PC-9 (cell line): Measurements from ENCODE around the gene PRDM16. TPM values are rescaled to one million over a fixed set of nuclear protein-coding genes. Genes with fewer than 3 reads are reported as not detected.

Experiments
- BruUV-seq: library from RNA; stranded (reverse); fragments of 400-500 nt; replicated peaks from 2 replicates; lab custom pipeline; 2021; lab: Mats Ljungman, UMichigan
- CTCF ChIA-PET: fragments of 300-600 bp; sonication (Branson Sonifier 250); formaldehyde crosslinking; loops from one replicate; lab custom pipeline; 2022; ENCODE audit warnings: antibody characterized with exemption; lab: Charles Lee
- POLR2A ChIA-PET: fragments of 300-600 bp; sonication (Branson Sonifier 250); formaldehyde crosslinking; loops from one replicate; lab custom pipeline; 2022; ENCODE audit warnings: antibody characterized with exemption; ENCODE audit not compliant: unreplicated experiment; lab: Charles Lee
- DNase-seq, 2 experiments: peaks; one replicate each; pipeline versions ENCODE4 v3.0.0 to v3.0.0-alpha.2; 2015 to 2022; ENCODE audit warnings: mixed read lengths in 1 of 2
- H2AFZ ChIP-seq: fragments of 200-600 bp; sonication (generic); 2 replicates; pipeline ENCODE4 v1.8.1; 2017; ENCODE audit warnings: antibody characterized with exemption
- H3F3A ChIP-seq: fragments of 200-600 bp; sonication (generic); 2 replicates; pipeline ENCODE4 v1.8.1; 2017; ENCODE audit warnings: antibody characterized with exemption, mild to moderate bottlenecking, low read depth; ENCODE audit not compliant: insufficient read depth
- H3K27ac ChIP-seq: fragments of 200-600 bp; sonication (generic); 2 replicates; pipeline ENCODE4 v1.6.1; 2016; ENCODE audit warnings: mixed run types
- H3K27me3 ChIP-seq: fragments of 200-600 bp; sonication (generic); 2 replicates; pipeline ENCODE4 v1.6.1; 2016; ENCODE audit warnings: low read depth, mixed run types; ENCODE audit not compliant: insufficient read depth
- H3K36me3 ChIP-seq: fragments of 200-600 bp; sonication (generic); 2 replicates; pipeline ENCODE4 v1.6.1; 2016; ENCODE audit warnings: low read depth, mixed run types
- H3K4me1 ChIP-seq: fragments of 200-600 bp; sonication (generic); replicated peaks from 2 replicates; pipeline ENCODE4 v1.6.1; 2016; ENCODE audit warnings: mixed run types; ENCODE audit not compliant: insufficient read depth
- H3K4me2 ChIP-seq: fragments of 200-600 bp; sonication (generic); 2 replicates; pipeline ENCODE4 v1.6.1; 2017; ENCODE audit warnings: mixed run types
- H3K4me3 ChIP-seq: fragments of 200-600 bp; sonication (generic); 2 replicates; pipeline ENCODE4 v1.6.1; 2016; ENCODE audit warnings: mixed run types
- H3K79me2 ChIP-seq: fragments of 200-600 bp; sonication (generic); 2 replicates; pipeline ENCODE4 v1.6.1; 2017; ENCODE audit warnings: low read depth, mixed run types
- H3K9me2 ChIP-seq: fragments of 200-600 bp; sonication (generic); 2 replicates; pipeline ENCODE4 v1.8.1; 2017; ENCODE audit warnings: mild to moderate bottlenecking; ENCODE audit not compliant: insufficient read depth
- H3K9me3 ChIP-seq: fragments of 200-600 bp; sonication (generic); 2 replicates; pipeline ENCODE4 v1.8.1; 2016; ENCODE audit warnings: low read depth; ENCODE audit not compliant: insufficient read depth
- H4K20me1 ChIP-seq: fragments of 200-600 bp; sonication (generic); 2 replicates; pipeline ENCODE4 v1.8.1; 2017; ENCODE audit not compliant: insufficient read depth
- CTCF ChIP-seq: fragments of 200-600 bp; sonication (generic); conservative IDR thresholded peaks from 2 replicates; pipeline ENCODE4 v1.6.1; 2017; ENCODE audit warnings: mixed run types, antibody characterized with exemption, mild to moderate bottlenecking, moderate library complexity
- EZH2 ChIP-seq: fragments of 200-600 bp; sonication (generic); IDR thresholded peaks from 2 replicates; pipeline ENCODE4 v1.8.0; 2017; ENCODE audit warnings: antibody characterized with exemption, low read depth
- intact Hi-C: fragments of 100-400 bp; cut with micrococcal nuclease; formaldehyde crosslinking; loops from one replicate; pipeline ENCODE4 v1.10.0; 2022; ENCODE audit not compliant: unreplicated experiment
- total RNA-seq: library from RNA; stranded (reverse); gene quantifications from 2 replicates; pipeline ENCODE4 v1.2.3, GENCODE V29; 2021

Gene PRDM16
- total RNA-seq, 1 experiment from 2014 or later, result not detected

- Histone ChIP-seq H2AFZ (no peak overlapping the region), H3K4me3 (no peak overlapping the region), H3F3A (no peaks in the 10 kb centered on the region), H3K79me2 (no peaks in the 10 kb centered on the region), H3K36me3 (no peaks in the 10 kb centered on the region), H3K27me3 (peaks cover 100% of the 10 kb centered on the region), H3K9me2 (no peaks in the 10 kb centered on the region), H3K4me1 (no peaks in the 10 kb centered on the region), H3K4me2 (no peak overlapping the region), H3K27ac (no peak overlapping the region), H4K20me1 (no peaks in the 10 kb centered on the region), H3K9me3 (no peaks in the 10 kb centered on the region)
- no peak for TF ChIP-seq CTCF
- TF ChIP-seq EZH2, result no peak
- BruUV-seq, result no TSS peak
- POLR2A ChIA-PET, result no interaction called here
- CTCF ChIA-PET, result no interaction called here
- DNase-seq, result no peak
- intact Hi-C loops, result no loop called here
Observed at GRCh38 chr1:3234281-3234680, 165.3 kb downstream of the PRDM16 start.

GRCh38 chr1:3234956-3235355 lies 166.0 kb downstream of the PRDM16 start:
- ChIA-PET POLR2A (no interaction called here), CTCF (no interaction called here)
- no peak for TF ChIP-seq EZH2
- no peak for TF ChIP-seq CTCF
- Histone ChIP-seq H3K9me3 (no peaks in the 10 kb centered on the region), H3K27ac (no peak overlapping the region), H3K4me3 (no peak overlapping the region), H3K79me2 (no peaks in the 10 kb centered on the region), H2AFZ (no peak overlapping the region), H3K9me2 (no peaks in the 10 kb centered on the region), H3K36me3 (no peaks in the 10 kb centered on the region), H4K20me1 (no peaks in the 10 kb centered on the region), H3K27me3 (peaks cover 100% of the 10 kb centered on the region), H3K4me1 (no peaks in the 10 kb centered on the region), H3F3A (no peaks in the 10 kb centered on the region), H3K4me2 (no peak overlapping the region)
- DNase-seq, result no peak
- intact Hi-C loops, result no loop called here
- BruUV-seq, result no TSS peak

- Histone ChIP-seq H2AFZ (no peak overlapping the region), H3K36me3 (no peaks in the 10 kb centered on the region), H3K79me2 (no peaks in the 10 kb centered on the region), H4K20me1 (no peaks in the 10 kb centered on the region), H3K9me2 (no peaks in the 10 kb centered on the region), H3K27ac (no peak overlapping the region), H3K9me3 (no peaks in the 10 kb centered on the region), H3K4me1 (no peaks in the 10 kb centered on the region), H3K4me3 (no peak overlapping the region), H3K4me2 (no peak overlapping the region), H3F3A (no peaks in the 10 kb centered on the region), H3K27me3 (peaks cover 100% of the 10 kb centered on the region)
- ChIA-PET POLR2A (no interaction called here), CTCF (no interaction called here)
- DNase-seq, result no peak
- intact Hi-C loops, result no loop called here
- BruUV-seq, result no TSS peak
- TF ChIP-seq EZH2 (no peak), CTCF (no peak)
Observed at GRCh38 chr1:3235496-3235895, 166.5 kb downstream of the PRDM16 start.
